ENCODE results near the gene SCO2. TPM values are rescaled to one million over a fixed set of nuclear protein-coding genes. Genes with fewer than 3 reads are reported as not detected.

The SCO2 gene
- total and polyA plus RNA-seq, 2 experiments from 2014 or later: 2.0 to 11.2 TPM

GRCh38 chr22:50562523-50563412 is 37.4 kb upstream of the SCO2 start, which contains the start of gene SYCE3:
Gene SYCE3 (minus strand): TSS chr22:50562919. CDS start chr22:50556405, 6,514 bp downstream.
- H3K9me2 ChIP-seq (replicated peaks; ENCODE audit: insufficient read depth): no peaks in the 10 kb centered on the region
- H3K4me3 ChIP-seq: peak within 1 kb of the TSS; percentile 37
- no peak for TF ChIP-seq EZH2phosphoT487 (IDR thresholded peaks at IDR 0.05; ENCODE audit: low read depth, severe bottlenecking, unreplicated experiment)
- peak; percentile 89 for TF ChIP-seq CTCF (IDR thresholded peaks at IDR 0.05; ENCODE audit: poor library complexity)
- peak; percentile 99 for DNase-seq (ENCODE audit: low spot score)
- no peaks in the 10 kb centered on the region for H4K20me1 ChIP-seq (ENCODE audit: insufficient read depth, poor library complexity, severe bottlenecking)
- H3K27me3 ChIP-seq: no peaks in the 10 kb centered on the region
- 1% methylated on average over 22 of the region's 61 CpGs for WGBS (ENCODE audit: low lambda C conversion rate, missing lambda C conversion rate)
- H3K9me3 ChIP-seq (ENCODE audit: low read depth): no peaks in the 10 kb centered on the region
- no peaks in the 10 kb centered on the region for H3K79me2 ChIP-seq
- H3K27ac ChIP-seq: peak within 1 kb of the TSS; percentile 85
- H3K36me3 ChIP-seq (replicated peaks; ENCODE audit: insufficient read depth, low read depth): no peaks in the 10 kb centered on the region
- H3K4me1 ChIP-seq (ENCODE audit: insufficient read depth): peaks cover 12% of the 10 kb centered on the region
- peak within 1 kb of the TSS; percentile 89 for H3K4me2 ChIP-seq
- H2AFZ ChIP-seq: peak within 1 kb of the TSS; percentile 63

GRCh38 chr22:50561401-50562358 is 36.3 kb upstream of the SCO2 start:
- TF ChIP-seq CTCF (IDR thresholded peaks at IDR 0.05; ENCODE audit: poor library complexity) (no peak), EZH2 (IDR thresholded peaks at IDR 0.05; ENCODE audit: borderline replicate concordance) (no peak), EZH2phosphoT487 (IDR thresholded peaks at IDR 0.05; ENCODE audit: low read depth, severe bottlenecking, unreplicated experiment) (no peak)
- Histone ChIP-seq H3K4me1 (ENCODE audit: insufficient read depth) (peaks cover 12% of the 10 kb centered on the region), H3K36me3 (replicated peaks; ENCODE audit: insufficient read depth, low read depth) (no peaks in the 10 kb centered on the region), H3K9me2 (replicated peaks; ENCODE audit: insufficient read depth) (no peaks in the 10 kb centered on the region), H3K27me3 (no peaks in the 10 kb centered on the region), H4K20me1 (ENCODE audit: insufficient read depth, poor library complexity, severe bottlenecking) (no peaks in the 10 kb centered on the region), H3K9me3 (ENCODE audit: low read depth) (no peaks in the 10 kb centered on the region), H2AFZ (no peak overlapping the region), H3K4me3 (no peak overlapping the region), H3K4me2 (no peak overlapping the region), H3K27ac (no peak overlapping the region), H3K79me2 (no peaks in the 10 kb centered on the region)
- 73% methylated on average over 16 of the region's 34 CpGs for WGBS (ENCODE audit: low lambda C conversion rate, missing lambda C conversion rate)
- DNase-seq (ENCODE audit: low spot score): no peak

GRCh38 chr22:50560034-50560433 is 34.6 kb upstream of the SCO2 start:
- Histone ChIP-seq H3K9me2 (replicated peaks; ENCODE audit: insufficient read depth) (no peaks in the 10 kb centered on the region), H3K27ac (no peak overlapping the region), H3K4me2 (no peak overlapping the region), H3K9me3 (ENCODE audit: low read depth) (no peaks in the 10 kb centered on the region), H3K27me3 (no peaks in the 10 kb centered on the region), H3K4me1 (ENCODE audit: insufficient read depth) (peaks cover 12% of the 10 kb centered on the region), H3K79me2 (no peaks in the 10 kb centered on the region), H2AFZ (no peak overlapping the region), H3K36me3 (replicated peaks; ENCODE audit: insufficient read depth, low read depth) (no peaks in the 10 kb centered on the region), H3K4me3 (no peak overlapping the region), H4K20me1 (ENCODE audit: insufficient read depth, poor library complexity, severe bottlenecking) (no peaks in the 10 kb centered on the region)
- WGBS (ENCODE audit: low lambda C conversion rate, missing lambda C conversion rate): 89% methylated on average over 3 of the region's 3 CpGs
- no peak for DNase-seq (ENCODE audit: low spot score)
- TF ChIP-seq EZH2phosphoT487 (IDR thresholded peaks at IDR 0.05; ENCODE audit: low read depth, severe bottlenecking, unreplicated experiment) (no peak), EZH2 (IDR thresholded peaks at IDR 0.05; ENCODE audit: borderline replicate concordance) (no peak), CTCF (IDR thresholded peaks at IDR 0.05; ENCODE audit: poor library complexity) (no peak)
